ENCODE measurements around the gene NEIL1.

- TF ChIP-seq, protein P1, sequence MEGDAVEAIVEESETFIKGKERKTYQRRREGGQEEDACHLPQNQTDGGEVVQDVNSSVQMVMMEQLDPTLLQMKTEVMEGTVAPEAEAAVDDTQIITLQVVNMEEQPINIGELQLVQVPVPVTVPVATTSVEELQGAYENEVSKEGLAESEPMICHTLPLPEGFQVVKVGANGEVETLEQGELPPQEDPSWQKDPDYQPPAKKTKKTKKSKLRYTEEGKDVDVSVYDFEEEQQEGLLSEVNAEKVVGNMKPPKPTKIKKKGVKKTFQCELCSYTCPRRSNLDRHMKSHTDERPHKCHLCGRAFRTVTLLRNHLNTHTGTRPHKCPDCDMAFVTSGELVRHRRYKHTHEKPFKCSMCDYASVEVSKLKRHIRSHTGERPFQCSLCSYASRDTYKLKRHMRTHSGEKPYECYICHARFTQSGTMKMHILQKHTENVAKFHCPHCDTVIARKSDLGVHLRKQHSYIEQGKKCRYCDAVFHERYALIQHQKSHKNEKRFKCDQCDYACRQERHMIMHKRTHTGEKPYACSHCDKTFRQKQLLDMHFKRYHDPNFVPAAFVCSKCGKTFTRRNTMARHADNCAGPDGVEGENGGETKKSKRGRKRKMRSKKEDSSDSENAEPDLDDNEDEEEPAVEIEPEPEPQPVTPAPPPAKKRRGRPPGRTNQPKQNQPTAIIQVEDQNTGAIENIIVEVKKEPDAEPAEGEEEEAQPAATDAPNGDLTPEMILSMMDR (IDR thresholded peaks at IDR 0.05): no peak
- TF ChIP-seq POLR2AphosphoS5 (IDR thresholded peaks at IDR 0.05): no peak
- TF ChIP-seq POLR2A (IDR thresholded peaks at IDR 0.05): no peak
- TF ChIP-seq EP300 (IDR thresholded peaks at IDR 0.05): no peak
These were observed 19.3 kb upstream of the NEIL1 start for GRCh38 chr15:75327491-75327890.
